ENCODE results near the gene APLP2.
A peak's percentile ranks its signal among the peaks of the same experiment; 100 is the strongest.
"Not testable (repeated sequence)": the region's sequence is repeated elsewhere in the genome, so short reads cannot be mapped to it uniquely, and the experiment has no call there.

Gene APLP2

DNA sequence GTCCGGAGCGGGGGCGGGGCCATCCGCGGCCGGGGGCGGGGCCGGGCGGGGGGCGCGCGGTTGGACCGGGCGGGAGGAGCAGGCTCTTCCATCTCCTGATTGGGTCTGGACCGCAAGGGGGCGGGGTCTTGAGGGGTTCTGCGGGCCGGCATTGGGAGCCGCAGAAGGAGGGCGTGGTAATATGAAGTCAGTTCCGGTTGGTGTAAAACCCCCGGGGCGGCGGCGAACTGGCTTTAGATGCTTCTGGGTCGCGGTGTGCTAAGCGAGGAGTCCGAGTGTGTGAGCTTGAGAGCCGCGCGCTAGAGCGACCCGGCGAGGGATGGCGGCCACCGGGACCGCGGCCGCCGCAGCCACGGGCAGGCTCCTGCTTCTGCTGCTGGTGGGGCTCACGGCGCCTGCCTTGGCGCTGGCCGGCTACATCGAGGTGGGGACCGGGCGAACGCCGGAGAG is at the start of gene APLP2:
APLP2 (plus strand) TSS at position 236 of the 450 bp plus-strand sequence; CDS start at position 320, 84 bp downstream.
- TF ChIP-seq, protein P1, sequence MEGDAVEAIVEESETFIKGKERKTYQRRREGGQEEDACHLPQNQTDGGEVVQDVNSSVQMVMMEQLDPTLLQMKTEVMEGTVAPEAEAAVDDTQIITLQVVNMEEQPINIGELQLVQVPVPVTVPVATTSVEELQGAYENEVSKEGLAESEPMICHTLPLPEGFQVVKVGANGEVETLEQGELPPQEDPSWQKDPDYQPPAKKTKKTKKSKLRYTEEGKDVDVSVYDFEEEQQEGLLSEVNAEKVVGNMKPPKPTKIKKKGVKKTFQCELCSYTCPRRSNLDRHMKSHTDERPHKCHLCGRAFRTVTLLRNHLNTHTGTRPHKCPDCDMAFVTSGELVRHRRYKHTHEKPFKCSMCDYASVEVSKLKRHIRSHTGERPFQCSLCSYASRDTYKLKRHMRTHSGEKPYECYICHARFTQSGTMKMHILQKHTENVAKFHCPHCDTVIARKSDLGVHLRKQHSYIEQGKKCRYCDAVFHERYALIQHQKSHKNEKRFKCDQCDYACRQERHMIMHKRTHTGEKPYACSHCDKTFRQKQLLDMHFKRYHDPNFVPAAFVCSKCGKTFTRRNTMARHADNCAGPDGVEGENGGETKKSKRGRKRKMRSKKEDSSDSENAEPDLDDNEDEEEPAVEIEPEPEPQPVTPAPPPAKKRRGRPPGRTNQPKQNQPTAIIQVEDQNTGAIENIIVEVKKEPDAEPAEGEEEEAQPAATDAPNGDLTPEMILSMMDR (IDR thresholded peaks at IDR 0.05; ENCODE audit: control insufficient read depth, extremely low read depth, insufficient read depth), result no peak
- H3K4me3 ChIP-seq (ENCODE audit: low read depth, low read length), result peak within 1 kb of the TSS; percentile 70
- DNase-seq (ENCODE audit: low read depth), result peak; percentile 93

GRCh38 chr11:130020323-130020722 is 49.4 kb upstream of the APLP2 start:
- DNase-seq (ENCODE audit: low read depth), result no peak
- TF ChIP-seq, protein P1 (IDR thresholded peaks at IDR 0.05; ENCODE audit: control insufficient read depth, extremely low read depth, insufficient read depth), result no peak
- H3K4me3 ChIP-seq (ENCODE audit: low read depth, low read length), result no peak overlapping the region

DNA sequence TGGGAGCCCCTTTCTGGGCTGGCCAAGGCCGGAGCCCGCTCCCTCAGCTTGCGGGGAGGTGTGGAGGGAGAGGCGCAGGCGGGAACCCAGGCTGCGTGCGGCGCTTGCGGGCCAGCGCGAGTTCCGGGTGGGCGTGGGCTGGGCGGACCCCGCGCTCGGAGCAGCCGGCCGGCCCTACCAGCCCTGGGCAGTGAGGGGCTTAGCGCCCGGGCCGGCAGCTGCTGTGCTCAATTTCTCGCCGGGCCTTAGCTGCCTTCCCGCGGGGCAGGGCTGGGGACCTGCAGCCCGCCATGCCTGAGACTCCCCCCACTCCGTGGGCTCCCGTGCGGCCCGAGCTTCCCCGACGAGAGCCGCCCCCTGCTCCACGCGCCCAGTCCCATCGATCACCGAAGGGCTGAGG is 48.1 kb upstream of the APLP2 start:
- H3K4me3 ChIP-seq (ENCODE audit: low read depth, low read length); DNase-seq (ENCODE audit: low read depth): not testable (repeated sequence)

DNA sequence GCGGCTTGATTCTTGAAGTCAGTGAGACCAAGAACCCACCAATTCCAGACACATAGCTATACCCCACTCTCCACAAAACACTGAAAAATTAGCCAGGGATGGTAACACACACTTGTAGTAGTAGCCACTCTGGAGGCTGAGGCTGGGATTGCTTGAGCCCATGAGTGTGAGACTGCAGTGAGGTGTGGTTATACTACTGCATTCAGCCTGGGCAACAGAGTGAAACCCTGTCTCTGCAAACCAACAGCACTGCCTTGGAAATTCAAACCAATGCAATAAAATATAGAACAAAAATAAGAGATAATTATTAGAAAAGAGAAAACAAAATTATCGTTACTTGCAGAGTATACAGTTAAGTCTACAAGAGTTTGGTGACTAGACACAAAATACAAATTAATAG is 46.9 kb upstream of the APLP2 start:
- H3K4me3 ChIP-seq (ENCODE audit: low read depth, low read length), result no peak overlapping the region
- TF ChIP-seq, protein P1 (IDR thresholded peaks at IDR 0.05; ENCODE audit: control insufficient read depth, extremely low read depth, insufficient read depth), result no peak
- no peak for DNase-seq (ENCODE audit: low read depth)

GRCh38 chr11:130023204-130023603 is 46.5 kb upstream of the APLP2 start:
- no peak overlapping the region for H3K4me3 ChIP-seq (ENCODE audit: low read depth, low read length)
- peak; percentile 56 for DNase-seq (ENCODE audit: low read depth)

DNA sequence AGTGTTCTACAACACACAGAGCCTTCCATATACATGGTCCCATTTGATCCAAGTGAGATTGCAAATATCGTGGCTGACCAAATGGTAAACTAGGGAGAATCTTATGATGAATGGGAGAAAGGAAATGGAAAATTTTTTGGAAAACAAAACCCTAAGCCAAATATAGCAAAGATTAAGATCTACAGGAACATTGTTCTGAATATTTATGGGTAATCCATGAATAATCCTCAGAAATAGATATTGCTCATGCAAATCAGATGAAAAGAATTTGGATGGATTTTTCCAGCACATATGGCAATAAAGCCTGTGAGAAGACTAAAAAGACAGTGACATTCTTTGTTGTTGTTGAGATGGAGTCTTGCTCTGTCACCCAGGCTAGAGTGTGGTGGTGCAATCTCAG is 45.3 kb upstream of the APLP2 start:
- TF ChIP-seq, protein P1 (IDR thresholded peaks at IDR 0.05; ENCODE audit: control insufficient read depth, extremely low read depth, insufficient read depth), result no peak
- no peak for DNase-seq (ENCODE audit: low read depth)
- H3K4me3 ChIP-seq (ENCODE audit: low read depth, low read length), result no peak overlapping the region

More at GRCh38 chr11:130023204-130023603, 46.5 kb upstream of the APLP2 start:
- TF ChIP-seq, protein P1 (IDR thresholded peaks at IDR 0.05; ENCODE audit: control insufficient read depth, extremely low read depth, insufficient read depth), result no peak

- peak; percentile 96 for DNase-seq (ENCODE audit: low read depth)
- TF ChIP-seq, protein P1 (IDR thresholded peaks at IDR 0.05; ENCODE audit: control insufficient read depth, extremely low read depth, insufficient read depth), result no peak
- no peak overlapping the region for H3K4me3 ChIP-seq (ENCODE audit: low read depth, low read length)
Measured at GRCh38 chr11:130025371-130025770, 44.3 kb upstream of the APLP2 start.

Measured in LNCaP clone FGC (cell line).